K562 (cell line): Measurements from ENCODE around the gene CPED1. TPM values are rescaled to one million over a fixed set of nuclear protein-coding genes. Genes with fewer than 3 reads are reported as not detected.

Source experiments
- ARNT ChIP-seq, 2 experiments: fragments of 450-650 bp; IDR thresholded peaks; 2 replicates each; pipeline ENCODE4 v1.6.1; 2016; ENCODE audit warnings: mild to moderate bottlenecking in 1 of 2
- BRCA1 ChIP-seq, 2 experiments: fragments of 450-650 bp in 1 of 2; sonication (generic) in 1 of 2; formaldehyde crosslinking in 1 of 2; IDR thresholded peaks; 2 replicates each; pipeline versions ENCODE4 v1.5.0 to v1.6.1; 2017 to 2020; ENCODE audit warnings: mild to moderate bottlenecking in 1 of 2, missing genetic modification reagents in 1 of 2
- CREM ChIP-seq: IDR thresholded peaks from 2 replicates; pipeline ENCODE4 v1.6.1; 2014; ENCODE audit warnings: antibody characterized with exemption, low read depth
- CXXC5 ChIP-seq: fragments of 250-450 bp; sonication (Bioruptor Pico); IDR thresholded peaks from 2 replicates; pipeline ENCODE4 v1.8.0; 2022; ENCODE audit warnings: inconsistent platforms, mild to moderate bottlenecking, moderate library complexity
- ELF1 ChIP-seq: fragments of 200-800 bp; sonication (Bioruptor generic); IDR thresholded peaks from 2 replicates; pipeline ENCODE4 v1.6.1; 2016; ENCODE audit warnings: missing genetic modification characterization, missing compliant biosample characterization
- ERF ChIP-seq: fragments of 450-650 bp; formaldehyde crosslinking; IDR thresholded peaks from 2 replicates; pipeline ENCODE4 v1.4.0; 2020; ENCODE audit warnings: mild to moderate bottlenecking, mixed read lengths
- FOXA1 ChIP-seq: fragments of 450-650 bp; IDR thresholded peaks from 2 replicates; pipeline ENCODE4 v1.6.1; 2016; ENCODE audit warnings: mild to moderate bottlenecking, borderline replicate concordance
- HDAC8 ChIP-seq: fragments of 450-650 bp; IDR thresholded peaks from 2 replicates; pipeline ENCODE4 v1.6.1; 2016; ENCODE audit warnings: mild to moderate bottlenecking, missing genetic modification characterization, moderate library complexity, missing compliant biosample characterization
- KAT2B ChIP-seq: IDR thresholded peaks from one replicate; pipeline ENCODE4 v1.6.1; 2012; ENCODE audit warnings: low read depth, mild to moderate bottlenecking, control low read depth, inconsistent platforms, low read length, moderate library complexity
- MEF2D ChIP-seq: conservative IDR thresholded peaks from 2 replicates; pipeline ENCODE4 v1.6.1; 2016; ENCODE audit warnings: low read depth, missing genetic modification characterization, missing compliant biosample characterization
- MEIS2 ChIP-seq: fragments of 450-650 bp; IDR thresholded peaks from 2 replicates; pipeline ENCODE4 v1.6.1; 2014; ENCODE audit warnings: mild to moderate bottlenecking; ENCODE audit not compliant: partially characterized antibody
- NFYB ChIP-seq: IDR thresholded peaks from 2 replicates; pipeline ENCODE4 v1.6.1; 2011; ENCODE audit warnings: mild to moderate bottlenecking, moderate library complexity; ENCODE audit not compliant: insufficient read length; ENCODE audit errors: extremely low read depth
- ZBTB1 ChIP-seq: sonication (generic); formaldehyde crosslinking; IDR thresholded peaks from 2 replicates; pipeline ENCODE4 v1.8.1; 2023; ENCODE audit warnings: missing genetic modification reagents, low read depth, mild to moderate bottlenecking, borderline replicate concordance
- ZBTB7A ChIP-seq: IDR thresholded peaks from 2 replicates; pipeline ENCODE4 v1.6.1; 2011; ENCODE audit warnings: low read depth, mild to moderate bottlenecking, low read length, moderate library complexity, borderline replicate concordance; ENCODE audit not compliant: control insufficient read depth
- polyA plus RNA-seq, 8 experiments: library from polyadenylated mRNA; depleted of rRNA in 4 of 8; stranded (reverse) in 5 of 8; unstranded in 3 of 8; fragments of >200 nt; fragmentation: Nextera tagmentation in 2 of 8; fragmentation: Illumina TruSeq in 1 of 8; extraction: Ambion mirVana in 2 of 8; extraction: Trizol in 1 of 8; gene quantifications; 2 replicates each; pipeline versions ENCODE4 v1.2.1 to v1.2.3, GENCODE V29; 2011 to 2014; ENCODE audit warnings: inconsistent platforms in 1 of 8, missing spikeins in 1 of 8
- total RNA-seq, 7 experiments: library from RNA; depleted of rRNA in 6 of 7; stranded (reverse); fragments of >200 nt in 6 of 7; fragmentation: Illumina TruSeq in 2 of 7; extraction: Trizol in 2 of 7; gene quantifications; 2 replicates each; pipeline versions ENCODE4 v1.2.1 to v1.2.3, GENCODE V29; 2011 to 2021; ENCODE audit warnings: low replicate concordance in 1 of 7
- TF ChIP-seq, protein P1 (sequence below): fragments of 450-650 bp; conservative IDR thresholded peaks from 2 replicates; pipeline ENCODE4 v1.6.1; 2016; ENCODE audit warnings: missing genetic modification characterization, low read depth, mild to moderate bottlenecking, missing compliant biosample characterization, moderate library complexity
- TF ChIP-seq, protein P2 (sequence below): fragments of 450-650 bp; IDR thresholded peaks from 2 replicates; pipeline ENCODE4 v1.7.0; 2016; ENCODE audit warnings: borderline replicate concordance
- TF ChIP-seq, protein P3 (sequence below): fragments of 450-650 bp; IDR thresholded peaks from 2 replicates; pipeline ENCODE4 v1.6.1; 2017; ENCODE audit warnings: antibody characterized with exemption
- TF ChIP-seq, protein P4 (sequence below): fragments of 250-450 bp; sonication (Bioruptor Pico); IDR thresholded peaks from 2 replicates; pipeline ENCODE4 v1.8.0; 2021; ENCODE audit warnings: moderate library complexity, mild to moderate bottlenecking, inconsistent platforms
- TF ChIP-seq, protein P5 (sequence below), 2 experiments: fragments of 450-650 bp; conservative IDR thresholded peaks; 2 replicates each; pipeline ENCODE4 v1.6.1; 2017; ENCODE audit warnings: mild to moderate bottlenecking in 2 of 2, moderate library complexity in 2 of 2

CPED1 gene
- total and polyA plus RNA-seq, 9 of the 15 experiments (the other 6 are each of a cell fraction or from before 2014, with no cell fraction given) = 195 to 393 (median 290) TPM

DNA sequence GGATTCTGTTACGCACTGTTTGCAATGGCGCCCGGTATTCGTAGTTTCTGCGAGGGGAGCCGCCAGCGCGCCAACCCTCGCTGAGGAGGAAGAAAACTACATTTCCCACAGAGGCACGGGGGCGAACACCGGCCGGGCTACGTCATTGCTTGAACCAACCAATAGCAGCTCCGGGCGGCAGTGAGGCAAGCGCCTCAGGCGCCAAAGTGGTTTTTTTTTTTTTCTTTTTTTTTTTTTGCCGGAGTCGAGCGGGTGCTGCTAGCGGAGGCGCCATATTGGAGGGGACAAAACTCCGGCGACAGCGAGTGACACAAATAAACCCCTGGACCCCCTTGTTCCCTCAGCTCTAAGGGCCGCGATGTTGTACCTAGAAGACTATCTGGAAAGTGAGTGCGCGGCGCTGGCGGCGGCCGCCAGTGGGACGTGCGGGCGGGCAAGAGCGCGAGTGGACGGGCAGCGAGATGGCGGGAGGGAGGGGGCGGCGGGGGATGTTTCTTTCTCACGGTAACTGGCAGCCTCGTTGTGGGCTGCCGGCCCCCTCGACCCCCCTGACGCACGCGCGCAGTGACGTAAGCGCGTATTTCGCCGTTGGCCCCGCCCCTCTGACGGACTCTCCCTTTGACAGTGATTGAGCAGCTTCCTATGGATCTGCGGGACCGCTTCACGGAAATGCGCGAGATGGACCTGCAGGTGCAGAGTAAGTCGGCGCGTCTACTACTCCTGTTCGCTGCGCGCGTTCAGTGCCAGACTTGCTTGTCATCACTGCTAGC lies 37.8 kb upstream of the CPED1 start, which contains the start of gene ING3 (continued):
- TF ChIP-seq KAT2B (no peak), ZBTB1 (CRISPR knock-in tag) (no peak; the same call in 1 of the 2 replicates), BRCA1 (IDR thresholded peaks at IDR 0.05) (no peak), BRCA1 (CRISPR knock-in tag; IDR thresholded peaks at IDR 0.05) (no peak), CXXC5 (CRISPR knock-in tag) (peak; percentile 99), ARNT (IDR thresholded peaks at IDR 0.05) (no peak), ELF1 (peak; percentile 83), FOXA1 (no peak), ERF (no peak), MEF2D (tag) (0 out of 2 replicates have a peak, but pooled peaks have one; percentile 11), CREM (peak; percentile 99), MEIS2 (peak; percentile 100), HDAC8 (no peak), ZBTB7A (peak; percentile 99), NFYB (peak; percentile 97)
- TF ChIP-seq, protein P1, sequence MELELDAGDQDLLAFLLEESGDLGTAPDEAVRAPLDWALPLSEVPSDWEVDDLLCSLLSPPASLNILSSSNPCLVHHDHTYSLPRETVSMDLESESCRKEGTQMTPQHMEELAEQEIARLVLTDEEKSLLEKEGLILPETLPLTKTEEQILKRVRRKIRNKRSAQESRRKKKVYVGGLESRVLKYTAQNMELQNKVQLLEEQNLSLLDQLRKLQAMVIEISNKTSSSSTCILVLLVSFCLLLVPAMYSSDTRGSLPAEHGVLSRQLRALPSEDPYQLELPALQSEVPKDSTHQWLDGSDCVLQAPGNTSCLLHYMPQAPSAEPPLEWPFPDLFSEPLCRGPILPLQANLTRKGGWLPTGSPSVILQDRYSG = no peak
- TF ChIP-seq, protein P2, sequence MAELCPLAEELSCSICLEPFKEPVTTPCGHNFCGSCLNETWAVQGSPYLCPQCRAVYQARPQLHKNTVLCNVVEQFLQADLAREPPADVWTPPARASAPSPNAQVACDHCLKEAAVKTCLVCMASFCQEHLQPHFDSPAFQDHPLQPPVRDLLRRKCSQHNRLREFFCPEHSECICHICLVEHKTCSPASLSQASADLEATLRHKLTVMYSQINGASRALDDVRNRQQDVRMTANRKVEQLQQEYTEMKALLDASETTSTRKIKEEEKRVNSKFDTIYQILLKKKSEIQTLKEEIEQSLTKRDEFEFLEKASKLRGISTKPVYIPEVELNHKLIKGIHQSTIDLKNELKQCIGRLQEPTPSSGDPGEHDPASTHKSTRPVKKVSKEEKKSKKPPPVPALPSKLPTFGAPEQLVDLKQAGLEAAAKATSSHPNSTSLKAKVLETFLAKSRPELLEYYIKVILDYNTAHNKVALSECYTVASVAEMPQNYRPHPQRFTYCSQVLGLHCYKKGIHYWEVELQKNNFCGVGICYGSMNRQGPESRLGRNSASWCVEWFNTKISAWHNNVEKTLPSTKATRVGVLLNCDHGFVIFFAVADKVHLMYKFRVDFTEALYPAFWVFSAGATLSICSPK = no peak
- TF ChIP-seq, protein P3, sequence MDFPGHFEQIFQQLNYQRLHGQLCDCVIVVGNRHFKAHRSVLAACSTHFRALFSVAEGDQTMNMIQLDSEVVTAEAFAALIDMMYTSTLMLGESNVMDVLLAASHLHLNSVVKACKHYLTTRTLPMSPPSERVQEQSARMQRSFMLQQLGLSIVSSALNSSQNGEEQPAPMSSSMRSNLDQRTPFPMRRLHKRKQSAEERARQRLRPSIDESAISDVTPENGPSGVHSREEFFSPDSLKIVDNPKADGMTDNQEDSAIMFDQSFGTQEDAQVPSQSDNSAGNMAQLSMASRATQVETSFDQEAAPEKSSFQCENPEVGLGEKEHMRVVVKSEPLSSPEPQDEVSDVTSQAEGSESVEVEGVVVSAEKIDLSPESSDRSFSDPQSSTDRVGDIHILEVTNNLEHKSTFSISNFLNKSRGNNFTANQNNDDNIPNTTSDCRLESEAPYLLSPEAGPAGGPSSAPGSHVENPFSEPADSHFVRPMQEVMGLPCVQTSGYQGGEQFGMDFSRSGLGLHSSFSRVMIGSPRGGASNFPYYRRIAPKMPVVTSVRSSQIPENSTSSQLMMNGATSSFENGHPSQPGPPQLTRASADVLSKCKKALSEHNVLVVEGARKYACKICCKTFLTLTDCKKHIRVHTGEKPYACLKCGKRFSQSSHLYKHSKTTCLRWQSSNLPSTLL = no peak
- TF ChIP-seq, protein P4, sequence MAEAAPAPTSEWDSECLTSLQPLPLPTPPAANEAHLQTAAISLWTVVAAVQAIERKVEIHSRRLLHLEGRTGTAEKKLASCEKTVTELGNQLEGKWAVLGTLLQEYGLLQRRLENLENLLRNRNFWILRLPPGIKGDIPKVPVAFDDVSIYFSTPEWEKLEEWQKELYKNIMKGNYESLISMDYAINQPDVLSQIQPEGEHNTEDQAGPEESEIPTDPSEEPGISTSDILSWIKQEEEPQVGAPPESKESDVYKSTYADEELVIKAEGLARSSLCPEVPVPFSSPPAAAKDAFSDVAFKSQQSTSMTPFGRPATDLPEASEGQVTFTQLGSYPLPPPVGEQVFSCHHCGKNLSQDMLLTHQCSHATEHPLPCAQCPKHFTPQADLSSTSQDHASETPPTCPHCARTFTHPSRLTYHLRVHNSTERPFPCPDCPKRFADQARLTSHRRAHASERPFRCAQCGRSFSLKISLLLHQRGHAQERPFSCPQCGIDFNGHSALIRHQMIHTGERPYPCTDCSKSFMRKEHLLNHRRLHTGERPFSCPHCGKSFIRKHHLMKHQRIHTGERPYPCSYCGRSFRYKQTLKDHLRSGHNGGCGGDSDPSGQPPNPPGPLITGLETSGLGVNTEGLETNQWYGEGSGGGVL (CRISPR knock-in tag) = no peak
- TF ChIP-seq, protein P5, sequence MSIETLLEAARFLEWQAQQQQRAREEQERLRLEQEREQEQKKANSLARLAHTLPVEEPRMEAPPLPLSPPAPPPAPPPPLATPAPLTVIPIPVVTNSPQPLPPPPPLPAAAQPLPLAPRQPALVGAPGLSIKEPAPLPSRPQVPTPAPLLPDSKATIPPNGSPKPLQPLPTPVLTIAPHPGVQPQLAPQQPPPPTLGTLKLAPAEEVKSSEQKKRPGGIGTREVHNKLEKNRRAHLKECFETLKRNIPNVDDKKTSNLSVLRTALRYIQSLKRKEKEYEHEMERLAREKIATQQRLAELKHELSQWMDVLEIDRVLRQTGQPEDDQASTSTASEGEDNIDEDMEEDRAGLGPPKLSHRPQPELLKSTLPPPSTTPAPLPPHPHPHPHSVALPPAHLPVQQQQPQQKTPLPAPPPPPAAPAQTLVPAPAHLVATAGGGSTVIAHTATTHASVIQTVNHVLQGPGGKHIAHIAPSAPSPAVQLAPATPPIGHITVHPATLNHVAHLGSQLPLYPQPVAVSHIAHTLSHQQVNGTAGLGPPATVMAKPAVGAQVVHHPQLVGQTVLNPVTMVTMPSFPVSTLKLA (conservative IDR thresholded peaks at IDR 0.05) = peak; percentile 89 to 94
